H9 (cell line): ENCODE results near the gene ZSWIM4. TPM values are rescaled to one million over a fixed set of nuclear protein-coding genes. Genes with fewer than 3 reads are reported as not detected.

Experiments
- DNase-seq: peaks from one replicate; pipeline ENCODE4 v3.0.0-alpha.2; 2017
- H2AFZ ChIP-seq: one replicate; pipeline ENCODE4 v1.6.1; 2013; ENCODE audit warnings: mild to moderate bottlenecking, low read length, control low read depth, moderate library complexity
- H2AK5ac ChIP-seq: 2 replicates; pipeline ENCODE4 v1.6.1; 2013; ENCODE audit warnings: low read length, control low read depth, mixed read lengths; ENCODE audit not compliant: insufficient read length
- H2BK120ac ChIP-seq: one replicate; pipeline ENCODE4 v1.6.1; 2013; ENCODE audit warnings: low read depth, mild to moderate bottlenecking, low read length, control low read depth, inconsistent platforms; ENCODE audit not compliant: poor library complexity, severe bottlenecking
- H2BK12ac ChIP-seq: 2 replicates; pipeline ENCODE4 v1.6.1; 2013; ENCODE audit warnings: low read length, control low read depth, mixed read lengths, low read depth; ENCODE audit not compliant: insufficient read length
- H2BK15ac ChIP-seq: 2 replicates; pipeline ENCODE4 v1.6.1; 2013; ENCODE audit warnings: low read depth, low read length, control low read depth
- H2BK20ac ChIP-seq: one replicate; pipeline ENCODE4 v1.6.1; 2013; ENCODE audit warnings: low read depth, mild to moderate bottlenecking, low read length, control low read depth, inconsistent platforms; ENCODE audit not compliant: poor library complexity, severe bottlenecking
- H2BK5ac ChIP-seq: 2 replicates; pipeline ENCODE4 v1.6.1; 2013; ENCODE audit warnings: low read length, control low read depth, mixed read lengths; ENCODE audit not compliant: insufficient read length
- H3K14ac ChIP-seq: 2 replicates; pipeline ENCODE4 v1.6.1; 2013; ENCODE audit warnings: low read length, control low read depth; ENCODE audit not compliant: insufficient read depth
- H3K18ac ChIP-seq: 2 replicates; pipeline ENCODE4 v1.6.1; 2013; ENCODE audit warnings: low read depth, mild to moderate bottlenecking, mixed read lengths, low read length, control low read depth; ENCODE audit not compliant: insufficient read length
- H3K23ac ChIP-seq: 2 replicates; pipeline ENCODE4 v1.6.1; 2013; ENCODE audit warnings: low read length, control low read depth, mixed read lengths, low read depth; ENCODE audit not compliant: insufficient read length
- H3K23me2 ChIP-seq: 2 replicates; pipeline ENCODE4 v1.6.1; 2013; ENCODE audit warnings: low read depth, mild to moderate bottlenecking, mixed read lengths, low read length, control low read depth; ENCODE audit not compliant: insufficient read length, poor library complexity, severe bottlenecking
- H3K27ac ChIP-seq: 2 replicates; pipeline ENCODE4 v1.5.1; 2013; ENCODE audit warnings: low read length, control low read depth, mixed read lengths, low read depth; ENCODE audit not compliant: insufficient read length
- H3K27me3 ChIP-seq: 2 replicates; pipeline ENCODE4 v1.6.1; 2013; ENCODE audit warnings: low read length, control low read depth, inconsistent platforms; ENCODE audit not compliant: insufficient read depth
- H3K4ac ChIP-seq: 2 replicates; pipeline ENCODE4 v1.6.1; 2013; ENCODE audit warnings: low read depth, mild to moderate bottlenecking, control low read depth, inconsistent platforms, low read length, moderate library complexity
- H3K4me1 ChIP-seq: 2 replicates; pipeline ENCODE4 v1.6.1; 2013; ENCODE audit warnings: low read length, control low read depth, inconsistent platforms; ENCODE audit not compliant: insufficient read depth
- H3K4me2 ChIP-seq: 2 replicates; pipeline ENCODE4 v1.6.1; 2013; ENCODE audit warnings: low read length, control low read depth, mixed read lengths; ENCODE audit not compliant: insufficient read length, insufficient read depth
- H3K56ac ChIP-seq: 2 replicates; pipeline ENCODE4 v1.6.1; 2013; ENCODE audit warnings: low read depth, mild to moderate bottlenecking, mixed read lengths, low read length, control low read depth; ENCODE audit not compliant: insufficient read length
- H3K79me1 ChIP-seq: 2 replicates; pipeline ENCODE4 v1.6.1; 2013; ENCODE audit warnings: low read depth, mild to moderate bottlenecking, moderate library complexity, low read length, control low read depth, inconsistent platforms; ENCODE audit not compliant: insufficient read depth, poor library complexity, severe bottlenecking
- H3K79me2 ChIP-seq: 2 replicates; pipeline ENCODE4 v1.6.1; 2013; ENCODE audit warnings: low read length, control low read depth, inconsistent platforms; ENCODE audit not compliant: insufficient read depth
- H3K9ac ChIP-seq: 2 replicates; pipeline ENCODE4 v1.6.1; 2013; ENCODE audit warnings: low read length, control low read depth, mixed read lengths; ENCODE audit not compliant: insufficient read length; ENCODE audit errors: extremely low read depth
- H3K9me3 ChIP-seq: one replicate; pipeline ENCODE4 v1.6.1; 2013; ENCODE audit warnings: low read depth, low read length, inconsistent platforms; ENCODE audit not compliant: control insufficient read depth
- H3T11ph ChIP-seq: one replicate; pipeline ENCODE4 v1.6.1; 2013; ENCODE audit warnings: mild to moderate bottlenecking, low read length, control low read depth, inconsistent platforms
- H4K20me1 ChIP-seq: one replicate; pipeline ENCODE4 v1.6.1; 2013; ENCODE audit not compliant: control insufficient read depth, insufficient read length, insufficient read depth
- H4K5ac ChIP-seq: 2 replicates; pipeline ENCODE4 v1.6.1; 2013; ENCODE audit warnings: low read depth, mild to moderate bottlenecking, mixed read lengths, low read length, control low read depth; ENCODE audit not compliant: insufficient read length
- H4K8ac ChIP-seq: replicated peaks from 2 replicates; pipeline ENCODE4 v1.6.1; 2013; ENCODE audit warnings: low read length, control low read depth, mixed read lengths, low read depth; ENCODE audit not compliant: insufficient read length
- H4K91ac ChIP-seq: 2 replicates; pipeline ENCODE4 v1.6.1; 2013; ENCODE audit warnings: low read depth, mild to moderate bottlenecking, moderate library complexity, mixed read lengths, low read length, control low read depth; ENCODE audit not compliant: insufficient read length
- H3K27ac Mint-ChIP-seq, 3 experiments: 2 replicates in 2 of 3; 3 replicates in 1 of 3; pipeline ENCODE4 v1.8.0; 2020 to 2021; ENCODE audit warnings: mixed read lengths in 3 of 3, mild to moderate bottlenecking in 1 of 3, moderate library complexity in 1 of 3
- H3K27me3 Mint-ChIP-seq: 2 replicates; pipeline ENCODE4 v1.8.0; 2021; ENCODE audit warnings: low read depth, mild to moderate bottlenecking, moderate library complexity, mixed read lengths
- H3K36me3 Mint-ChIP-seq, 3 experiments: 2 replicates in 2 of 3; 3 replicates in 1 of 3; pipeline ENCODE4 v1.8.0; 2020 to 2021; ENCODE audit warnings: low read depth in 3 of 3, mixed read lengths in 3 of 3; ENCODE audit not compliant: insufficient read depth in 1 of 3
- H3K4me1 Mint-ChIP-seq, 2 experiments: 2 replicates each; pipeline ENCODE4 v1.8.0; 2020; ENCODE audit warnings: mixed read lengths in 2 of 2
- H3K4me3 Mint-ChIP-seq, 2 experiments: 2 replicates in 1 of 2; 3 replicates in 1 of 2; pipeline ENCODE4 v1.8.0; 2020 to 2021; ENCODE audit warnings: mild to moderate bottlenecking in 2 of 2, mixed read lengths in 2 of 2, moderate library complexity in 1 of 2
- H3K9me3 Mint-ChIP-seq, 2 experiments: 2 replicates in 1 of 2; 3 replicates in 1 of 2; pipeline ENCODE4 v1.8.0; 2020; ENCODE audit warnings: mild to moderate bottlenecking in 2 of 2, mixed read lengths in 2 of 2, moderate library complexity in 1 of 2
- CTCF ChIP-seq: fragments of 200-600 bp; sonication (generic); conservative IDR thresholded peaks from 3 replicates; pipeline ENCODE4 v1.8.0; 2021; ENCODE audit warnings: antibody characterized with exemption, mild to moderate bottlenecking
- WGBS: extraction: QIAGEN DNeasy Blood & Tissue Kit; methylation state at CpG from one replicate; pipeline ENCODE4 v1.1.7; 2013; ENCODE audit warnings: missing lambda C conversion rate, low lambda C conversion rate, mixed read lengths; ENCODE audit not compliant: insufficient read length; ENCODE audit errors: extremely low coverage; 5-methylcytosine and 5-hydroxymethylcytosine counted together
- total RNA-seq: library from RNA; stranded (reverse); gene quantifications from 2 replicates; pipeline ENCODE4 v1.2.1, GENCODE V29; 2021

Gene ZSWIM4
- total RNA-seq, 1 experiment from 2014 or later = 50.7 TPM

- H4K5ac ChIP-seq = no peak overlapping the region
- Mint-ChIP-seq H3K4me3 (no peak overlapping the region), H3K36me3 (peaks cover 30 to 72% (median 55%) of the 10 kb centered on the region in 3 experiments), H3K27ac (peak overlapping the region in 1 of 3 experiments; percentile 15; a peak in 2 of 7 replicates), H3K27me3 (no peaks in the 10 kb centered on the region), H3K4me1 (peaks cover 13 to 28% of the 10 kb centered on the region in 2 experiments), H3K9me3 (no peaks in the 10 kb centered on the region)
- H3K4me1 ChIP-seq = no peaks in the 10 kb centered on the region
- no peak overlapping the region for H3K4me2 ChIP-seq
- no peak overlapping the region for H3K56ac ChIP-seq
- H3K14ac ChIP-seq = no peak overlapping the region
- no peaks in the 10 kb centered on the region for H3K23me2 ChIP-seq
- no peak overlapping the region for H2BK20ac ChIP-seq
- H3K27ac ChIP-seq = no peak overlapping the region
- H3K9ac ChIP-seq = no peak overlapping the region
- no peak overlapping the region for H3K23ac ChIP-seq
- H3K18ac ChIP-seq = no peak overlapping the region
- H2BK15ac ChIP-seq = no peak overlapping the region
- H3K4ac ChIP-seq = no peak overlapping the region
- H4K91ac ChIP-seq = no peak overlapping the region
- no peaks in the 10 kb centered on the region for H4K20me1 ChIP-seq
- no peak overlapping the region for H2AFZ ChIP-seq
- H3K79me2 ChIP-seq = no peaks in the 10 kb centered on the region
- no peaks in the 10 kb centered on the region for H3K9me3 ChIP-seq
- TF ChIP-seq CTCF = no peak
- H3K79me1 ChIP-seq = no peaks in the 10 kb centered on the region
- H2BK5ac ChIP-seq = no peak overlapping the region
- no peaks in the 10 kb centered on the region for H3K27me3 ChIP-seq
- no peak overlapping the region for H2BK120ac ChIP-seq
- no peak overlapping the region for H2BK12ac ChIP-seq
- no peak for DNase-seq
- no peak overlapping the region for H3T11ph ChIP-seq
- WGBS = no CpG with 5 or more reads among the region's 8 CpGs
- H4K8ac ChIP-seq = no peak overlapping the region
- H2AK5ac ChIP-seq = no peak overlapping the region
These were observed 28.0 kb downstream of the ZSWIM4 start for GRCh38 chr19:13823256-13823655.
